Esophagus squamous epithelium (tissue), 5 donors: Measurements from ENCODE around the gene MCTP2. TPM values are rescaled to one million over a fixed set of nuclear protein-coding genes. Genes with fewer than 3 reads are reported as not detected.

Experiments
- DNase-seq: peaks from one replicate; lab custom pipeline; 2025; lab: John Stamatoyannopoulos, UW
- H3K27ac ChIP-seq, 4 donors: fragments of 200-600 bp; sonication (generic); one replicate each; pipeline ENCODE4 v1.5.1; 2016 to 2019; ENCODE audit warnings: mild to moderate bottlenecking in 1 of 4
- H3K27me3 ChIP-seq, 4 donors: fragments of 200-600 bp; sonication (generic); 1 replicate in 3 of 4; 2 replicates in 1 of 4; pipeline versions ENCODE4 v1.5.1 to v1.6.0; 2017 to 2021; ENCODE audit warnings: antibody characterized with exemption in 1 of 4
- H3K36me3 ChIP-seq, 3 donors: fragments of 200-600 bp; sonication (generic); one replicate each; pipeline ENCODE4 v1.5.1; 2016 to 2019
- H3K4me1 ChIP-seq, 3 donors: fragments of 200-600 bp; sonication (generic); one replicate each; pipeline ENCODE4 v1.5.1; 2017 to 2019
- H3K4me3 ChIP-seq, 4 donors: fragments of 200-600 bp; sonication (generic); 1 replicate in 3 of 4; 2 replicates in 1 of 4; pipeline ENCODE4 v1.5.1; 2016 to 2019; ENCODE audit warnings: mild to moderate bottlenecking in 2 of 4, moderate library complexity in 1 of 4
- H3K9me3 ChIP-seq, 3 donors: fragments of 200-600 bp; sonication (generic); one replicate each; pipeline ENCODE4 v1.5.1; 2016 to 2019
- CTCF ChIP-seq, 6 experiments: fragments of 450-650 bp in 4 of 6; fragments of 200-600 bp in 2 of 6; sonication (generic) in 2 of 6; IDR thresholded peaks; one replicate each; pipeline ENCODE4 v1.5.1; 2016 to 2019; ENCODE audit warnings: antibody characterized with exemption in 6 of 6, mild to moderate bottlenecking in 4 of 6, moderate library complexity in 4 of 6
- POLR2A ChIP-seq, 4 donors: fragments of 450-650 bp; IDR thresholded peaks; one replicate each; pipeline ENCODE4 v1.6.1; 2017; ENCODE audit warnings: antibody characterized with exemption in 4 of 4, mild to moderate bottlenecking in 4 of 4, moderate library complexity in 3 of 4
- WGBS, 2 donors: methylation state at CpG; one replicate each; pipeline ENCODE4 v1.1.5; 2018; 5-methylcytosine and 5-hydroxymethylcytosine counted together
- intact Hi-C: fragments of 100-400 bp; cut with DNase I; formaldehyde crosslinking; loops from one replicate; pipeline ENCODE4 v1.15.0; 2022
- total RNA-seq, 4 donors: library from RNA; depleted of rRNA; stranded (reverse); fragments of >200 nt; gene quantifications; one replicate each; pipeline ENCODE4 v1.1.0, GENCODE V29; 2016
- donor health status: DM: yes; HTN: yes; CAD: no.

MCTP2 gene
- total RNA-seq, 4 donors from 2014 or later = 11.2 to 29.9 (median 15.6) TPM

- no peak for TF ChIP-seq CTCF (IDR thresholded peaks at IDR 0.05)
- no peak for TF ChIP-seq POLR2A (IDR thresholded peaks at IDR 0.05)
- intact Hi-C loops = no loop called here
- WGBS, 2 donors = 66 to 82% methylated on average over 10 of the region's 10 CpGs
- Histone ChIP-seq H3K27me3 (no peaks in the 10 kb centered on the region), H3K4me1 (peaks cover 0 to 6% (median 0%) of the 10 kb centered on the region in 3 donors), H3K27ac (peak overlapping the region in 1 of 4 donors; percentile 42), H3K9me3 (no peaks in the 10 kb centered on the region), H3K36me3 (peaks cover 0 to 64% (median 0%) of the 10 kb centered on the region in 3 donors), H3K4me3 (no peak overlapping the region)
- no peak for DNase-seq
These were observed 139.0 kb downstream of the MCTP2 start for GRCh38 chr15:94370206-94370935.

GRCh38 chr15:94370936-94371285 lies 139.6 kb downstream of the MCTP2 start:
- Histone ChIP-seq H3K27ac (peak overlapping the region in 1 of 4 donors; percentile 42), H3K36me3 (peaks cover 0 to 69% (median 0%) of the 10 kb centered on the region in 3 donors), H3K9me3 (no peaks in the 10 kb centered on the region), H3K27me3 (no peaks in the 10 kb centered on the region), H3K4me1 (peaks cover 0 to 6% (median 0%) of the 10 kb centered on the region in 3 donors), H3K4me3 (no peak overlapping the region)
- no peak for DNase-seq
- TF ChIP-seq CTCF (IDR thresholded peaks at IDR 0.05) = no peak
- TF ChIP-seq POLR2A (IDR thresholded peaks at IDR 0.05) = no peak
- intact Hi-C loops = no loop called here
- WGBS, 2 donors = 75 to 82% methylated on average over 2 of the region's 2 CpGs

- WGBS, 2 donors = 90 to 93% methylated on average over 6 of the region's 6 CpGs
- no peak overlapping the region for H3K4me3 ChIP-seq
- no peaks in the 10 kb centered on the region for H3K27me3 ChIP-seq
- TF ChIP-seq POLR2A (IDR thresholded peaks at IDR 0.05) = no peak
- no peak for TF ChIP-seq CTCF (IDR thresholded peaks at IDR 0.05)
- no peak for DNase-seq
- intact Hi-C loops = no loop called here
- no peaks in the 10 kb centered on the region for H3K9me3 ChIP-seq
- no peak overlapping the region for H3K27ac ChIP-seq
- peaks cover 0 to 76% (median 0%) of the 10 kb centered on the region in 3 donors for H3K36me3 ChIP-seq
- H3K4me1 ChIP-seq = peaks cover 0 to 6% (median 0%) of the 10 kb centered on the region in 3 donors
These were observed 141.5 kb downstream of the MCTP2 start for GRCh38 chr15:94372821-94373220.

GRCh38 chr15:94375997-94376396 lies 144.6 kb downstream of the MCTP2 start:
- intact Hi-C loops = no loop called here
- no peak for DNase-seq

More at GRCh38 chr15:94375997-94376396, 144.6 kb downstream of the MCTP2 start:
- Histone ChIP-seq H3K4me1 (no peaks in the 10 kb centered on the region), H3K27me3 (no peaks in the 10 kb centered on the region), H3K27ac (no peak overlapping the region), H3K9me3 (no peaks in the 10 kb centered on the region), H3K36me3 (peaks cover 0 to 62% (median 0%) of the 10 kb centered on the region in 3 donors), H3K4me3 (no peak overlapping the region)
- 90 to 100% methylated on average over 1 of the region's 1 CpG for WGBS, 2 donors
- TF ChIP-seq CTCF (IDR thresholded peaks at IDR 0.05) (no peak), POLR2A (IDR thresholded peaks at IDR 0.05) (no peak)
